Keratinocyte (primary cell): ENCODE data around the gene KDM4B. TPM values are rescaled to one million over a fixed set of nuclear protein-coding genes. Genes with fewer than 3 reads are reported as not detected.

Experiments used
- DNase-seq: peaks from one replicate; pipeline ENCODE4 v3.0.0-alpha.2; 2011; ENCODE audit warnings: low read depth, missing footprints, low spot score
- FAIRE-seq: peaks from 2 replicates; lab custom pipeline; 2011; peaks lifted over from hg19 to GRCh38; lab: Jason Lieb, UNC
- H2AFZ ChIP-seq: 2 replicates; pipeline ENCODE4 v1.6.0; 2012; ENCODE audit warnings: low read length, control low read depth, inconsistent platforms; ENCODE audit not compliant: control insufficient read depth
- H3K27ac ChIP-seq: 2 replicates; pipeline ENCODE4 v1.5.1; 2011; ENCODE audit warnings: low read length; ENCODE audit not compliant: control insufficient read depth, insufficient read depth
- H3K27me3 ChIP-seq: 3 replicates; pipeline ENCODE4 v1.6.0; 2011; ENCODE audit warnings: low read length; ENCODE audit not compliant: control insufficient read depth, insufficient read depth; ENCODE audit errors: extremely low read depth
- H3K36me3 ChIP-seq, 2 experiments: 2 replicates in 1 of 2; 3 replicates in 1 of 2; pipeline ENCODE4 v1.5.1; 2011; ENCODE audit warnings: low read length in 2 of 2, mild to moderate bottlenecking in 1 of 2; ENCODE audit not compliant: control insufficient read depth in 2 of 2, insufficient read depth in 2 of 2; ENCODE audit errors: extremely low read depth in 1 of 2
- H3K4me1 ChIP-seq: 3 replicates; pipeline ENCODE4 v1.5.1; 2011; ENCODE audit warnings: low read length; ENCODE audit not compliant: control insufficient read depth, insufficient read depth; ENCODE audit errors: extremely low read depth
- H3K4me2 ChIP-seq: 3 replicates; pipeline ENCODE4 v1.6.0; 2011; ENCODE audit warnings: low read depth, low read length; ENCODE audit not compliant: control insufficient read depth, insufficient read depth; ENCODE audit errors: extremely low read depth
- H3K4me3 ChIP-seq, 3 experiments: fragments of 200-600 bp in 1 of 3; sonication (generic) in 1 of 3; 2 replicates in 2 of 3; 3 replicates in 1 of 3; pipeline ENCODE4 v1.5.1; 2011 to 2016; ENCODE audit warnings: low read length in 3 of 3, mild to moderate bottlenecking in 3 of 3, control low read depth in 2 of 3, inconsistent platforms in 1 of 3, low read depth in 1 of 3, mixed read lengths in 1 of 3, mixed run types in 1 of 3, moderate library complexity in 1 of 3; ENCODE audit not compliant: control insufficient read depth in 2 of 3, insufficient read depth in 2 of 3; ENCODE audit errors: extremely low read depth in 1 of 3
- H3K79me2 ChIP-seq: 2 replicates; pipeline ENCODE4 v1.6.0; 2012; ENCODE audit warnings: low read length; ENCODE audit not compliant: control insufficient read depth, insufficient read depth
- H3K9ac ChIP-seq: 3 replicates; pipeline ENCODE4 v1.6.0; 2011; ENCODE audit warnings: low read length; ENCODE audit not compliant: control insufficient read depth, insufficient read depth; ENCODE audit errors: extremely low read depth
- H3K9me1 ChIP-seq: 3 replicates; pipeline ENCODE4 v1.6.0; 2011; ENCODE audit warnings: low read length; ENCODE audit not compliant: control insufficient read depth, insufficient read depth; ENCODE audit errors: extremely low read depth
- H3K9me3 ChIP-seq: 2 replicates; pipeline ENCODE4 v1.5.1; 2012; ENCODE audit warnings: low read depth, low read length; ENCODE audit not compliant: control insufficient read depth
- H4K20me1 ChIP-seq: 3 replicates; pipeline ENCODE4 v1.6.0; 2011; ENCODE audit warnings: low read length; ENCODE audit not compliant: control insufficient read depth, insufficient read depth; ENCODE audit errors: extremely low read depth
- EZH2 ChIP-seq: IDR thresholded peaks from one replicate; pipeline ENCODE4 v1.6.1; 2012; ENCODE audit warnings: inconsistent platforms, mild to moderate bottlenecking, low read length, moderate library complexity
- dilution Hi-C: fragments of 300-500 bp; cut with MboI; formaldehyde crosslinking; loops from one replicate; pipeline ENCODE4 v1.7.0; 2020; ENCODE audit warnings: low sequenced_read_pairs; ENCODE audit not compliant: extremely low pct_ligation_motif_present
- polyA plus RNA-seq, 5 experiments: library from polyadenylated mRNA; depleted of rRNA in 3 of 5; stranded (reverse) in 3 of 5; stranded (forward) in 1 of 5; unstranded in 1 of 5; fragments of >200 nt; gene quantifications; 1 replicate in 1 of 5; 2 replicates in 3 of 5; 3 replicates in 1 of 5; pipeline versions ENCODE4 v1.2.1 to v1.2.3, GENCODE V29; 2011 to 2012; ENCODE audit warnings: missing spikeins in 2 of 5, low read depth in 1 of 5, low replicate concordance in 1 of 5
- TF ChIP-seq, protein P1 (sequence below), 3 experiments: IDR thresholded peaks in 1 of 3; conservative IDR thresholded peaks in 1 of 3; optimal IDR thresholded peaks in 1 of 3; 2 replicates in 2 of 3; 3 replicates in 1 of 3; pipeline versions ENCODE3 to v1.5.1; 2011; ENCODE audit warnings: low read length in 3 of 3, mild to moderate bottlenecking in 3 of 3, moderate library complexity in 2 of 3, control low read depth in 1 of 3, inconsistent platforms in 1 of 3; ENCODE audit not compliant: insufficient read depth in 2 of 3; ENCODE audit errors: extremely low read depth in 1 of 3

KDM4B gene
- polyA plus RNA-seq, 1 donor (not counting 4 experiments of a cell fraction or from before 2014, with no cell fraction given), result 6.2 TPM

- Histone ChIP-seq H3K79me2 (no peaks in the 10 kb centered on the region), H3K9ac (no peak overlapping the region), H3K9me3 (no peaks in the 10 kb centered on the region), H2AFZ (no peak overlapping the region), H3K36me3 (peaks cover 0 to 15% of the 10 kb centered on the region in 2 experiments), H3K4me1 (peaks cover 40% of the 10 kb centered on the region), H4K20me1 (peaks cover 16% of the 10 kb centered on the region), H3K4me2 (no peak overlapping the region), H3K27me3 (no peaks in the 10 kb centered on the region), H3K4me3 (no peak overlapping the region), H3K9me1 (no peaks in the 10 kb centered on the region), H3K27ac (no peak overlapping the region)
- dilution Hi-C loops, result no loop called here
- TF ChIP-seq EZH2, result no peak
- TF ChIP-seq, protein P1, sequence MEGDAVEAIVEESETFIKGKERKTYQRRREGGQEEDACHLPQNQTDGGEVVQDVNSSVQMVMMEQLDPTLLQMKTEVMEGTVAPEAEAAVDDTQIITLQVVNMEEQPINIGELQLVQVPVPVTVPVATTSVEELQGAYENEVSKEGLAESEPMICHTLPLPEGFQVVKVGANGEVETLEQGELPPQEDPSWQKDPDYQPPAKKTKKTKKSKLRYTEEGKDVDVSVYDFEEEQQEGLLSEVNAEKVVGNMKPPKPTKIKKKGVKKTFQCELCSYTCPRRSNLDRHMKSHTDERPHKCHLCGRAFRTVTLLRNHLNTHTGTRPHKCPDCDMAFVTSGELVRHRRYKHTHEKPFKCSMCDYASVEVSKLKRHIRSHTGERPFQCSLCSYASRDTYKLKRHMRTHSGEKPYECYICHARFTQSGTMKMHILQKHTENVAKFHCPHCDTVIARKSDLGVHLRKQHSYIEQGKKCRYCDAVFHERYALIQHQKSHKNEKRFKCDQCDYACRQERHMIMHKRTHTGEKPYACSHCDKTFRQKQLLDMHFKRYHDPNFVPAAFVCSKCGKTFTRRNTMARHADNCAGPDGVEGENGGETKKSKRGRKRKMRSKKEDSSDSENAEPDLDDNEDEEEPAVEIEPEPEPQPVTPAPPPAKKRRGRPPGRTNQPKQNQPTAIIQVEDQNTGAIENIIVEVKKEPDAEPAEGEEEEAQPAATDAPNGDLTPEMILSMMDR (optimal IDR thresholded peaks at IDR 0.05 in 1 of 3, IDR thresholded peaks at IDR 0.05 in 1 of 3, conservative IDR thresholded peaks at IDR 0.05 in 1 of 3; ENCODE audit: extremely low read depth in 1 of 3, insufficient read depth in 2 of 3, low read length in 3 of 3), result no peak
- FAIRE-seq (peak; percentile 55), DNase-seq (no peak)
Observed at GRCh38 chr19:5046339-5047039, 77.6 kb downstream of the KDM4B start.

GRCh38 chr19:5047251-5047935 lies 78.5 kb downstream of the KDM4B start:
- Histone ChIP-seq H3K4me3 (no peak overlapping the region), H3K79me2 (no peaks in the 10 kb centered on the region), H3K9me3 (no peaks in the 10 kb centered on the region), H3K4me1 (peaks cover 34% of the 10 kb centered on the region), H4K20me1 (peaks cover 16% of the 10 kb centered on the region), H3K36me3 (peaks cover 0 to 20% of the 10 kb centered on the region in 2 experiments), H3K9ac (no peak overlapping the region), H2AFZ (no peak overlapping the region), H3K27ac (no peak overlapping the region), H3K4me2 (no peak overlapping the region), H3K27me3 (no peaks in the 10 kb centered on the region), H3K9me1 (no peaks in the 10 kb centered on the region)
- FAIRE-seq (no peak), DNase-seq (no peak)
- TF ChIP-seq EZH2, result no peak
- TF ChIP-seq, protein P1 (optimal IDR thresholded peaks at IDR 0.05 in 1 of 3, IDR thresholded peaks at IDR 0.05 in 1 of 3, conservative IDR thresholded peaks at IDR 0.05 in 1 of 3; ENCODE audit: extremely low read depth in 1 of 3, insufficient read depth in 2 of 3, low read length in 3 of 3), result no peak
- dilution Hi-C loops, result no loop called here
